Measurements from ENCODE around the gene INF2.

DNA sequence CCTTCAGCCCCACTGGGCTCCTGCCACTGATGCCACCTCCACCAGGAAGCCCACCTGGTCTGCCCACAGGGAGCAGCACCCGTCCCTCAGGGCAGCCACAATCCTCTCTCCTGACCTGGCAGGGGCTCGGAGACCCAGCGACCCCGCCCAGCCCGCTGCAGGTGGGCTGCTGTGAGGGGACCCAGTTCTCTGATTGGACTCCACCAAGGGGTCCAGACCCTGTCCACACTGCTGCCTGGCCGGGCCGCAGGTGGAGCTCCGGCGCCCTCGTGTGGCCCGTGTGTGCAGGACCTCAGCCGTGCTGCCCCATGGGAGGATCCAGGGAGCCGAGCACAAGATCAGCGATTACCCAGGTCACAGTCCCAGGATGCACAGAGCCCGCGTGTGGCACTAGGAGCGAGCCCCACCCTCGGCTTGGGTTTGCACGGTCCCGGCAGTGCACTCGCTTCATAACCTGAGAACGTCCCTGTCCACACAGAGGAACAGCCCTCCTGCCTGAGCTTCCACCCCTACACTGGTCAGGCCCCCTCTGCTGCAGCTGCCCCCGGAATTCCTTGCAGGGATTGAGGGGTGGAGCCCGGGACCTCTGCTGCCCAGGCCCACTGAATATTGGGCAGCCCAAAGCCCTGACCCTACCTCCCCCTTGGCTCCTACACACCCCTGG, 49.4 kb upstream of the INF2 start:
- TF ChIP-seq EZH2 (IDR thresholded peaks at IDR 0.05; ENCODE audit: insufficient read depth, poor library complexity, severe bottlenecking): no peak
- no peak for TF ChIP-seq EZH2phosphoT487 (IDR thresholded peaks at IDR 0.05; ENCODE audit: insufficient read depth, low read depth)

Data from GM23248 (cell line).